NCI-H446 treated with DMSO at 0.1 percent for 48 hours (cell line): ENCODE data around the gene SCAMP4.
"Not testable (repeated sequence)": the region's sequence is repeated elsewhere in the genome, so short reads cannot be mapped to it uniquely, and the experiment has no call there.

Source experiments
- DNase-seq: peaks from one replicate; lab custom pipeline; 2025; lab: John Stamatoyannopoulos, UW

Gene SCAMP4

DNA sequence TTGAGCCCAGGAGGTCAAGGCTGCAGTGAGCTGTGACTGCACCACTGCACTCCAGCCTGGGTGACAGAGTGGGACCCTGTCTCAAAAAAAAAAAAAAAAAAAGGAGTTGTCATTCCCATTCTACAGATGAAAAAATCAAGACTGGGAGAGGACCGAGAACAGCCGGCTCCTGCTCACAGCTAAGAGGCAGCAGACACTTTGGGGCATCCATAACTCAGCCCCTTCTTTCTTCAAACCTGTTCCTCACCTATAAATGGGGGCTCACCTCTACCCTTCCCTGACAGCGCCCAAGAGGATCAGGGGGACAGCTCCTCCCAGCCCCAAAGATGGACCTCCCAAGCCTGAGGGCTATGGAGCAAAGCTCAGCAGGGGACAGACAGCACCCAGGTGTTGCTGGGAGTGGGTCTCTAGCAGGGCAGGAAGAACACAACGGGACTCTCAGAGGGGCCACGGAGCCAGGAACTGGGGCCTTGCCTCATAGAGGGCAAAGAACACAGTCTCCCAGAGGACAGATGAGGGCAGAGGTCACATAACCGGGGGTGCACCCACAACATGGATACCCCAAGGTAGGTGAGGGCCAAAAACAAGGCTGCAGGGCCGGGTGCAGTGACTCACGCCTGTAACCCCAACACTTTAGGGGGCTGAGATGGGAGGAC, 38.4 kb upstream of the SCAMP4 start:
- DNase-seq, result no peak

DNA sequence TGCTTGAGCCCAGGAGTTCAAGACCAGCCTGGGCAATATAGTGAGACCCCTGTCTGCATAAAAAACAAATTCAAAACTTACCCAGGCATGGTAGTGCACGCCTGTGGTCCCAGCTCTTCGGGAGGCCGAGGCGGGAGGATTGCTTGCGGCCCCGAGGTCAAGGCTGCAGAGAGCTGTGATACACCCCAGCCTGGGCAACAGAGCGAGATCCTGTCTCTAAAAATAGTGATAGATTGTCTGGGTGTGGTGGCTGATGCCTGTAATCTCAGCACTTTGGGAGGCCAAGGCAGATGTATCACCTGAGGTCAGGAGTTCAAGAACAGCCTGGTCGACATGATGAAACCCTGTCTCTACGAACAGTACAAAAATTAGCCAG, 37.9 kb upstream of the SCAMP4 start:
- DNase-seq, result no peak

DNA sequence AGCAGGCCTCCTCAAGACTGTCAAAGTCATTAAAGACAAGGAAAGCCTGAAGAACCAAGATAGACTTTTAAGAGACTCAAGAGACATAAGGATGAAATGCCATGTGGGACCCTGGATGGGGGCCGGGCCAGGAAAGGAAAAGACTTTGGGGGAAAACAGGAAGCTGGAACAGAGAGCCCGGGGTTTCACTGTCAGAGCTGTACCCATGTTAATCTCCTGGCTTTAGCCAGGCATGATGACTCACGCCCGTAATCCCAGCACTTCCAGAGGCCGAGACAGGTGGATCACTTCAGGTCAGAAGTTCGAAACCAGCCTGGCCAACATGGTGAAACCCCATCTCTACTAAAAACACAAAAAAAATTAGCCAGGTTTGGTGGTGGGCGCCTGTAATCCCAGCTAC, 36.2 kb upstream of the SCAMP4 start:
- no peak for DNase-seq

DNA sequence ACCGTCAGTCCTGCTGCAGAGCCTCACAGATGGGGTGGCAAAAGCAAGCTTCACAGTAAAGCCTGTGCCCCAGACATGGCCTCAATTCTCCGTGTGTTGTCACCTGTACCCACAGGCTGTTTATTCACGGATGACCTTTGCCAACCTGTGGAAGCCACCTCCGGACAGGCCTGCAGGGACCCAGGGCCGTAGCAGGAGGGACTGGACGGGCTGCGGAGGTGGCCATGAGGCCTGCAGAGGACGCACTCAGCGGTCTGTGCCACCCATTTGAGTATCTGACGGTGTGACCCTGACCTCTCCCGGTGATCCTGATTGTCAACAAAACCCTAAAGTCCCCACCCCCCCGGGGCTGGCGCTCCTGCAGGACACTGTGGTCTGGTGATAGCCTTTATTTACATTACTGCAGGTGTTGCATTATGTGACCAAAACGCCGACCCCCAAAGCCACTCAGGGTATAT, 34.0 kb upstream of the SCAMP4 start:
- no peak for DNase-seq

DNA sequence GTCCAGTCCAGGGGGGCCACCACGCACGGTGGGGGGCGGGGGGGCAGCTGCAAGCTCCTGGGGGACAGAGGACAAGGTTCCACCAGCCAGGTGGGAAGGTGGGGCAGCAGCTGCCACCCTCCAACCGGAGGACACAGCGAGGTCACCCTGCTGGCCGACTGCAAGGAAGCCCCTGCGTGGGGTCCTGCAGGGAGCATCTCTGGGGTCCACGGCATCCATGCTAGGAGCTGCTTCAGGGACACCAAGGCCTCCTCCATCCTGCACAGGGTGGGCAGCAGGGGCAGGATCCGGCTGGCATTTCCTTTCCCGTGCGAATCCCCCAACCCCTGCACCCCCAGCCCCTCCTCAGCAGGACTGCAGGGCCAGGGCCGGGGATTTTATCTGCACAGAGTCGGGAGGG, 33.6 kb upstream of the SCAMP4 start:
- DNase-seq, result no peak

DNA sequence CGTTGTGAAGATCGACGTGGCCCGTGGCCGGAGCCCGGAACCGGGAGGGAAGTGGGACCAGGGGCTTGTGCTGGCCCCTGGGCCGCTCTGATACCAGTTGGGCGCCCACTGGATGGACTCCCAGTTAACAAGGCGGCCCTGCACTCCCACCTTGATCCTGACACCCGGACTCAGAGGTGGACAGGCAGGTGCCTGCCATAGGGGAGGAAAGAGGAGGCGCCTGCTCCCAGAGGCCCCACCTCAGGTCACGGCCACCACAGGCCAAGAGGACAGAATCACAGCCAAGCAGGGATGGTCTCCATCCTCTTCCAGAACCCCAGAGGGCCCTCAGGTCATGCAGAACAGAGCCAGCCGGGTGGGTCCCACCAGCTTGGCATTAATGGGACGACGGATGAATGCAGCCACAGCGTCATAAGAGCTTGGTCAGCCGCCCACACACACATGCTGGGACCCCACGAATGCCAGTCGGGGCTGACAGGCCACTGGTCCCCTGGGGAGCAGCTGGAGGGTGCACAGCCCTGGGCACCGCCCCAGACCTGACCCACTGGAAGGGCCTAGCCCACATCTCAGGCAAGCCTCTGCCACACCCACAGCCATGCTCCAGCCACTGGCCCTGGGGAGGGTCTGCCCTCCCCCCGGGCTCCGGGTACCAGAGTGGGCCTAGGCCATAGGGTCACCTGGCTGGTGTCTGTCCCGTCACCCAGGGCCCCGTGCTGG, 32.2 kb upstream of the SCAMP4 start:
- no peak for DNase-seq

DNA sequence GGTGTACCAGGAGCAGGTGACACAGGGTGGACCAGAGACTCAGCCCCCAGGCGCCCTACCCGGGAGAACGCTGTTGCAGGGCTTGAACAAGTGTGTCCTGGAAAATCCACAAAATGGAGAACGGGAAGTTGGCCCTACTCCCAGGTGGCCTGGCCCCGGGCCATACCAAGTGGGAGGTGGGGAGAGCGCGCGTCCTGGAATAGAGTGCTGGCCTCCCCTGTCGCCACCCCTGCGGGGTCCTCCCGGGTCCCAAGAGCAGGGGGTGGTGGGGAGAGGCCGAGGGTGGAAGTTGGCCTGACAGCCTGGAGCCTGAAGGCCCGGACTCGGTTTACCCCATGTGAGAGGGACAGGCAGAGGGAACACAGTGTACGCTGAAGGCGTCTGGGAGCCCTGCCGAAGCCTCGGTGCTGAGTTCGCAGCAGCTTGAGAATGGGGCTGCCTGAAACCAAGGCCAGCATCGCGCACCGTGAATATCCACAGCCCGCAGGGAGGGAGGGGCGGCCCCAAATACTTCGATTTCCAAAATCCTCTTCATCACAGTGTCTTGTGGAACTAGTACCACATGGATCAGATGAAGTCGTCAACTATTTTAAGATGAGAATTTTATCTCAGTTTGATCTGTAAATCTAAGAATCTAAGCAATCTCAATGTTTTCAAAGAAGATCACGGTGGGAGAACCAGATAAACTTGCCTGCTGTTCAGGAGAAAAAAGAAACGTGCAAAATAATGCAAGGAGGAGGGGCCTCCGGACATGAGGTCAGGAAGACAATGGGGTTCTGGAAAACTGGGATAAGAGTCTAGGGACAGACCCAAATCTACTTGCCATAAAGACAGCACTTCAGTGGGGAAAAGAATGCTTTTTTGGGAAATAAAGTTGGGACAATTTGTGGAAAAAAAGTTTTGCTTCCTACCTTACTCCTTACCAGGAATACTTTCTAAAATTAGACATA, 31.4 kb upstream of the SCAMP4 start:
- peak; percentile 39 for DNase-seq

DNA sequence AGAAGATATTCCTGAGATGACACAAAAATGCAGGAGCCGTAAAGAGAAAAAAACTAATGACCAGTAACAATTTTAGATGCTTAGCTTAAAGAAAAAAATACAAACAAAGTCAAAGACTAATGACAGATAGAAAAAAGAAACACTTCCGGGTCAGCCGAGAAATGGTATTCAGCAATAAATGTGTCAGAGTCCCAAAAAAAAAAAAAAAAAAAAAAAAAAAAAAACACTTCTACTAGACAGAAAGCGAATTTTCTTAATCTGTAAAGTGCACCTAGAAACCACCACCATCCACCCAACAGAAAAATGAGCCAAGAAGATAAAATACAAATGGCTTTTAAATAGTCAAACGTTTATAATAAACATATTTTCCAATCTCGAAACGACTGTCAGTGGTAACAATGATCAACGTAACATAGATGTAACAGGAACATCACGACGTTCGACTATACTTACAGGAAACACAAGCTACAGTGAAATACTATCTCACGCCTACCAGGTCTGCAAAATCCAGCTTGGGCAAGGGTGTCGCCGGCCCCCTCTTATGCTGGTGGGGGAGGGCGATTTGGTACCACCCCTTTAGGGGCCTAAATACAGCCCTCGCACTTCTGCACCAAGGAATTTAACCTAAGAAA, 30.5 kb upstream of the SCAMP4 start:
- peak; percentile 14 for DNase-seq

DNA sequence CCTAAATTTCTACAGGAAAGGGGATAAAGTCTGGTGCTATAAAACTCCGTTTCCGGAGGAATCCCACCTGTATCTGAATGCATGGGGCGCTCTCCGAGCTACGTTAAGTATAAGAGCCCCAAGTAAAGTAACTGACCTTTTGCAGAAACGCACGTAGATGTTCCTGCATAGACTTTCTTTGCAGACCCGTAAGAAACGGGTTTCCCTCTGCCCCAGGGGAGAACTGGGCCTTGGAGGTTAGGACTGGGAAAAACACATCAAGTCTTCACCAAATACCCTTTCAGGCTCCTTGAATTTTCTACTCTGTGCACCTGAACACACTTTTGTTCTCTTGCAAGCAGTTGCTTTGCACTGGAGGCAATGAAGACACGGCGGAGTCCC, 29.9 kb upstream of the SCAMP4 start:
- not testable (repeated sequence) for DNase-seq

DNA sequence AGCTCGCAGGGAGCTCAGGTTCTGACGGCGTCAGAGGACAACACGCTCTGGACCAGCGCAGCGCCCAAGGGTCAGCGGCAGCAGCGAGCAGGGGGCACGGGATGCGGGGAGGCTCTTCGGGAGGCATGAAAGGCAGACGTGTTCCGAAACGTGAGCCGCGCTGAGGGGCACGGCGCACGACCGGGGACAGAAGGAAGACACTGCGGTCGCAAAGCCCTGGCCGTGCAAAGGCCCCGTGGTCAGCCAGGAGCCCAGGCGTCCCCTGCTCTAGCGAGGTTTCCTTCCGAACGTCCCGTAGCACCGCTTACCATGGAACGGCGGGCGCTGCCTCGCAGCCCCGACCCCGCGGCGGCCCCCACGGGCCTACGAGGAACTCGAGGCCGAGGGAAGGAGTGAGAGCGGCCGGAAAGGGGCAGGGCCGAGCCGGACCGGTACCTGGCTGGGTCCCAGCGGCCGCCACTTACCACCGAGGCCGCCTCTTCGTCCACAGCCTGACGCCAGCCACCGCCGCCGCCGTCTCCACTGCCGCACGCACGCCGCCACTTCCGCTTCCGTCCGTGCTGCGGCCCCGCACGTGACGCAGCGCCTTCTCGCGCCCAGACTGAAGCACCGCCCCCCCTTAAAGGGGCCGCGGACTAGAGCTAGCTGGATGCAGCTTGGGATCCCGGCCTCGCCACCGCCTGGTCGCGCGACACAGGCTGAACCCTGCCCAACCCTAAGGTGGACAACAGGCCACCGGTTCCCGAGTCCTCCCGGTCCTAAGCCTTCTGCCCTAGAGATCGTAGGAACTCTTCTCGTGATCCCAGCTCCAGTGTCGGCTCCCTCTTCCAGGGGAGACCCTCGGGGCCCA, 29.3 kb upstream of the SCAMP4 start:
- DNase-seq, result peak; percentile 78

DNA sequence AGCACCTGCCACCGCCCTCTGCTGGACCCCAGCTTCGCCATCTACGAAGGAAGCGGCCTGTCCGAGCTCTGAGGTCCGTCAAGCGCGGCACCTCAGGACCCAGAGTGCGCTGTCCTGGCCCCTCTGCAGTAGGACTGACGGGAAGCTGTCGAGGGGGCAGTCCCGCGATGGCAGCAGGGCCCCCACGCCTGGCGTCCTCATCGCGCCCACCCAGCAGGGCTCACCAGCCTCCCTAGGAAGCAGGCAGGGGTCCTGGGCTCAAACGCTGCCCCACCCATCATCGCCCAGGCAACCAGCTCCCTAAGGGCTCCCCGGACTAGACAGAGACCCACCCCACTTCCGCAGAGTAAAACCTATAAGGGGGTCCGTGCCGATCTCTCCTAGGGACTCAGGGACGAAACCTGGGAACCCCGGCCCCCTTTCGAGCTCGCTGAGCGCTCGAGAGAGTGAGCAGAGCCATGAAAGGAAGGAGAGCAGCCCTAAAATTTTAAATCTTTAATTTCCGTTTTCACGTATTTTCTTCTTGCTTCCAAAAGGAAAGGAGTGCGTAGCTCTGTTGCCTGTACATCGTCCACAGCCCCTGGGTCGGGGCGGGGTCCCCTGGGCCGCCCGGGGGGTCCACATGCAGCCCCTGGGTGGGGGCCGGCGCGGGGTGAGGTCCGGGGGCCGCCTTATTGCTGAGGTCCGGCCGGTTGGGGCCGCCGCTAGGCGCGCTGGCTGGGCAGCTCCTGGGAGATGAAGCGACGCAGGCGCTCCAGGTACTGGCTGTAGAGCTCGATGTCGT, 28.5 kb upstream of the SCAMP4 start:
- DNase-seq, result not testable (repeated sequence)

DNA sequence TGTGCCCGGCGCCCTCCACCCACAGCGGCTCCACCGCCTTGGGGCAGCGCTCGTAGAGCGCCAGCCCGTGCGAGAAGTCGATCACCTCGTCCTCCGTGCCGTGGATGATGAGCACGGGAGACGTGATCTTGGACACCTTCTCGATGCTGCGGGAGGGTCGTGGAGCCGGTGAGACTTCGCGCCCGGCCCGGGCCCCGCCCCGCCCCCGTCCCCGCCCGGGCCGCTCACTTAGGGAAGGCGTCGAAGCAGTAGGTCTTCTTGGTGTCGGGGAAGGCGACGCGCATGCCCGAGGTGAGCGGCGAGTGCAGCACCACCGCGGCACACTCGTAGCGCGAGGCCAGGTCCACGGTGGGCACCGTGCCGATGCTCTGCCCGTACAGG, 27.9 kb upstream of the SCAMP4 start:
- not testable (repeated sequence) for DNase-seq

DNA sequence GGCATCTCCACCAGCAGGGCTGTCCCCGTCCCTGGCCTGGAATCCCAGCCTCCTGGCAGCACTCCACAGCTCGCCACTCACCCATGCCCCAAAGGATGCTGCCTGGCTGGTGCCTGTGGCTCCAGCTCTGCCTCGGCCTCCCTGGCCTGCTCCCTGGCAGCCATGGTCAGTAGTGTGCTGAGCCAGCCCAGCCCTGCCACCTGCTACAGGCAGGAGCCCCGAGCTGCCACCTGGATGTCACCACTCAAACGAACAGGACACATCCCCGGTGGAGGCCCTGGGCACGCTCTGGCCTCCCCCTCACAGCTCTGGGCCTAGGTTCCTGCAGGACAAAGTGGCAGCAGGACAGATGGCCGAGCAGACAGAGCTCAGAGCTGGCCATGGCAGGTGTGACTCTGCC, 26.6 kb upstream of the SCAMP4 start:
- not testable (repeated sequence) for DNase-seq

DNA sequence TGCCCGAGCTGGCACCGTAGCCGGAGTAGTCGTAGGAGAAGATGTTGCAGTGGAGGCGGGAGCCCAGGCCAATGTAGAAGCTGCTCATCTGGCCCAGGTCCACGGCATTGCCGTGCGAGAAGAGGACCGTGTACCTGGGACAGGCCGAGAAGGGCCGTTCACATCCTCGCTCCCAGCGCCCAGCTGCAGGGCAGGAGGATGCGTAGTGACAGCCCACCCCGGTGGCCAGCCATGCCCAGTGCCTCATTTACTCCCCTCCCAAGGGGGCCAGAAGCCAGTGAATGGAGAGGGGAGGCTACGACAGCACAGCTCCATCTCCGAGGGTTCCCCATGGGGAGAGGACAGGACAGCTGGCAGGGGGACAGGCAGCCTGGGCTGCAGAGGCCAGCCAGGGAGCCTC, 25.2 kb upstream of the SCAMP4 start:
- not testable (repeated sequence) for DNase-seq

DNA sequence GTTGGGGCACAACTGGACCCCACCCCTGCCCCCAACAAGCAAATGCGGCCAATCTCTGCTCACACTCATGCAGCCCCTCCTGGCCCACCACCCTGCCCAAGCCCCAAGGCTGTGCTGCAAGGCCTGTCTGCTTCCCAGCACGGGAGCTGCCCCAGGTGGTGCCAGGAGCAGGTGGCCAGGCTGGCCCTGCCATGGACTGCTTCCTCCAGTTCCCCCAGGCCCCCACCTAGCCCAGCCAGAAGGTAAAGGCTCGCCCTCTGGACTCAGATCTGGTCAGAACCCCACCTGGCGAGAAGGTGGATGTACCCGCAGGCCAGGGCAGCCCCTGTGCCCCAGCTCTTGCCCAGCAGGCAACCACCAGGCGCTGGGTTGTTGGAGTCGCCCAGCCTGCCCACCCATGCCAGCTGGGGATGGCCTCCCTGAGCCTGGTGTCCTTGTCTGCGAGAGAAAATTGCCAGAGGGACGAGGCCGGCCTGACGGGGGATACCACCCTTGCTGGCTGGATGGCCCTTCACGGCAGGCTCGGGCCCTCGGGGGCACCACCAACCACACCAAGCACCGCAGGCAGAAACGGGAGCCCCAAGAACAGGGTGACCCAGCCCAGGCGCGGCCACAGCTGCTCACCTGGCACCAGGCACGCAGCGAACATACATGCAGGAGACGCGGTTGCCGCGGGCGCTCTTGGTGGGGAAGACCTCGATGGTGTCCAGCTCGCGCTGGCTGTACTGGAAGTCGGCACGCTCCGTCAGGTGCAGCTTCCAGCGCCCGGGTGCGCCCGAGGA, 24.4 kb upstream of the SCAMP4 start:
- DNase-seq, result no peak

DNA sequence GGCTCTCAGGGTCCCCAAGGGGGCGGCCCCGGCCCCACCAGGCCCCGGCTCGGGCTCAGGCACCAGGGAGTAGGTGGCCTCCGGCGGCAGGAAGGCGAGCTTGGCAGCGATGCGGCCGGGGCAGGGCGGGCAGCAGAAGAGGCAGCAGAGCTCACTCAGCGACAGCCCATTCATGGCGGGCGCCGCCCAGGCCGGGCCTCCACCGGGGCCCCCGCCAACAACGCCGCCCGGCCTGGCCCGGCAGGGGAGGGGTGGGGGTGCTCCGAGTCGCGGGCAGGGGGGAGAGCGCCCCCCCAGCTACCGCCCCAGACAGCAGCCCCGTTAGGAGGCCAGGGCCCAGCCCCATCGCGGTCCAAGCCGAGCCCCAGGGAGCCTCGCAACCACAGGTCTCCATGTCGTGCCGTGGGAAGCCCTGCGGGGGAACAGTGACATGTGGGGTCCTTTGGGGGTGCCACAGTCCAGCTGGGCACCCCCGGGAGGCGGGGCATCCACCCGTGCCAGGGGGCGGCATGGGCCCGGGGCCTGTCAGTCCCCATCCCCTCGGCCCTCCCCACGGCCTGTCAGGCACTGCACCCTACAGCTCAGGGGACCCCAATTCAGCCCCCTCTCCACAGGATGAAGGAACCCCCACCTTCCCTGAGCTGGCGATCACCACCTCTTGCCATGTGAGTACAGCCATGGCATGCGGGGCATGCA, 23.7 kb upstream of the SCAMP4 start:
- not testable (repeated sequence) for DNase-seq

DNA sequence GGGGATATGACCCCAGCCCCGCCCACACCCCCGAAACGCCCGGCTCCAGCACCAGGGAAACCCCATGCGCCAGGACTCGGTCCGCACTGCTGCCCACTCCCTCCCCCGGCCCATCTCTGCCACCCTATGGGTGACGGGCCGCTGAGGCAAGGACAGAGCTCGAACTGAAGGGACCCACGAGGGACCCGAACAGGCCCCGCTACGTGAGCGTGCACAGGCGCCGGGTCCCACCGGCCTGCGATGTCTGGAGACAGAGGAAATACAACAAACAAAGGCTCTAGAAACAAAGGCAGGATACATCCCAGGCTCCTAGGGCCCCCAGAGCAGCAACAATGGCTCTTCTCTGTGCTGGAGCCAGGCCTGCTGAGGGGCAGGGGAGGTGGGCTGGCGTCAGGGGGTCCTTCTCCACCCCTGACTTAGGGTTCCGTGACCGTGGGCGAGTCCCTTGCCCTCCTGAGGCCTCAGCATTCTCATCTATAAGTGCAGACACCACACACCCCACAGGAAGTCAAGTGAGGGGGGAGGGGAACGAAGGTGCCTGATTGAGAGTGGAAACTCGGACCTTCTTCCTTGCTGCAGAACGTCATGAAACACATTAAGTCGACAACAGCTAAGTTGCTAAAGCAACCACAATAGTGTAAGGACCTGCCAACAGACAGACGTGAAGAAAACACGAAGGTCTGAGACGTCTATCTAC, 23.0 kb upstream of the SCAMP4 start:
- no peak for DNase-seq
